Measurements from ENCODE around the gene MYH11.
"Not testable (repeated sequence)": the region's sequence is repeated elsewhere in the genome, so short reads cannot be mapped to it uniquely, and the experiment has no call there.

MYH11 gene

GRCh38 chr16:15703029-15703736 lies 153.6 kb downstream of the MYH11 start:
- no peak for DNase-seq

GRCh38 chr16:15701975-15702970 lies 154.6 kb downstream of the MYH11 start:
- DNase-seq = no peak

DNA sequence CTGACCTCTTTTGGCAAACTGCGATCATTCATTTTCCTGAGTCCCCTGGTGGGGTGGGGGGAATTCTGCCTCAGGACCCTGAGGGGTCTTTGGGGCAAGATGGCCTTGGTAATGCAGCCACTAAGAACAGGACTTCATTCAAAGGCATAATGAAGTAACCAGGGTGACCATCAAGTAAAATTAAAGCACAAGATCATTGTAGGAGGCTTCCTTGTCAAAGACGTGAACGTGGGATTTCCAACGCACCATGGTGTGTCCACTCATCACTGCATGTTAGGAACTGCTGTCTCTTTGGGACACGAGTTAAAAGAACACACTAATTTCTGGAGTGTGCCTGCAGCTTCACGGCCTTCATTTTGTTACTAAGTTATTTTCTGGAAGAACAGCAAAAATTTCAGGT lies 155.5 kb downstream of the MYH11 start:
- DNase-seq = no peak

DNA sequence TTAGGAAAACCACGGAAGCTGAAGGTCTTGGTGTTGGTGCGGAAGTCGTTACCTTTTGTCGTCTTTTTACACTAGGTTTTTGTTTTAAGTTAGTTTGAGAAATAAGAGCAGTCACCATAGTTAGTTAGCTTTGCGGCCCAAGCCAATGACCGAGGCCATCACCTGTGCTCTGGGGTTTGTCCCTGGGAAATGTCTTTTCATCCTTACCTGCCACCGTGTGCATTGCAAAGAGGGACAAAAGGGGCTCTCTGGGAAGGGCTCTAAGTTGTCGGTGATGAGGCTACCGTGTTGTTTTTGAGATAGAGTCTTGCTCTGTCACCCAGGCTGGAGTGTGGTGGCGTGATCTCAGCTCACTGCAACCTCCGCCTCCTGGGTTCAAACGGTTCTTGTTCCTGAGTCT lies 157.0 kb downstream of the MYH11 start:
- DNase-seq = no peak

GRCh38 chr16:15694499-15694898 lies 162.3 kb downstream of the MYH11 start:
- DNase-seq = no peak

DNA sequence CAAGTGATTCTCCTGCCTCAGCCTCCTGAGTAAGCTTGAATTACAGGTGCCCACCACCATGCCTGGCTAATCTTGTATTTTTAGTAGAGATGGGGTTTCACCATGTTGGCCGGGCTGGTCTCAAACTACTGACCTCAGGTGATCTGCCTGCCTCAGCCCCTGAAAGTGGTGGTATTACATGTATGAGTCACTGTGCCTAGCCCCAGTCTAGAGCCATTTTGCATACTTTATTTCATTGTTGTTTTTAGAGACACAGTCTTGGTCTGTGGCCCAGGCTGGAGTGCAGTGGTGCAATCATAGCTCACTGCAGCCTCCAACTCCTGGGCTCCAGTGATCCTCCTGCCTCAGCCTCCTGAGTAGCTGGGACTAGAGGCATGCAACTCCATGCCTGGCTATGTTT lies 164.3 kb downstream of the MYH11 start:
- DNase-seq = not testable (repeated sequence)

DNA sequence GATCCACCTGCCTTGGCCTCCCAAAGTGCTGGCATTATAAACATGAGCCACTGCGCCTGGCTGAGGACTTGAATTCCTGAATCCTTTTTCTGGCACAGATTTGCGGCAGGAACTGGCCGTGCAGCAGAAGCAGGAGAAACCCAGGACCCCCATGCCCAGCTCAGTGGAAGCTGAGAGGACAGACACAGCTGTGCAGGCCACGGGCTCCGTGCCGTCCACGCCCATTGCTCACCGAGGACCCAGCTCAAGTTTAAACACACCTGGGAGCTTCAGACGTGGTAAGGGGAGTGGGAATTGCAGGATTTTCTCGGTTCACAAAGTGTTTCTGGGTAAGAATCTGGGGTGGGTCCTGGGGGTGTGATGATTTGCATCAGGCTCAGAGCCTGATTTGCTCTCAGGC lies 165.8 kb downstream of the MYH11 start:
- no peak for DNase-seq

GRCh38 chr16:15690296-15690695 lies 166.5 kb downstream of the MYH11 start:
- DNase-seq = no peak

DNA sequence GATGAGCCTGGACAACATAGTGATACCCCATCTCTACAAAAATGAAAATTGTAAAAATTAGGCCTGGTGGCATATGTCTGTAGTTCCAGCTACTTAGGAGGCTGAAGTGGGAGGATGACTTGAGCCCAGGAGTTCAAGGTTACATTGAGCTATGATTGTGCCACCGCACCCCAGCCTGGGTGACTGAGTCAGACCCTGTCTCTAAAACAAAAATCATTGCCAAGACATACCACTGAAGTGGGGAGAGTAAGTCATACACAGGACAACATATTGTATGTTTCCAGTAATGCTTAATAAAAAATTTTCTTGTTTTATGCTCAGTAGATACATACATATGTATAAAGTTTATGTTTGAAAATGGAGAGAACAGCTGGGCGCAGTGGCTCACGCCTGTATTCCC lies 167.5 kb downstream of the MYH11 start:
- DNase-seq = no peak

GRCh38 chr16:15686287-15686686 lies 170.5 kb downstream of the MYH11 start:
- DNase-seq = no peak

GRCh38 chr16:15682105-15682570 lies 174.7 kb downstream of the MYH11 start:
- no peak for DNase-seq

DNA sequence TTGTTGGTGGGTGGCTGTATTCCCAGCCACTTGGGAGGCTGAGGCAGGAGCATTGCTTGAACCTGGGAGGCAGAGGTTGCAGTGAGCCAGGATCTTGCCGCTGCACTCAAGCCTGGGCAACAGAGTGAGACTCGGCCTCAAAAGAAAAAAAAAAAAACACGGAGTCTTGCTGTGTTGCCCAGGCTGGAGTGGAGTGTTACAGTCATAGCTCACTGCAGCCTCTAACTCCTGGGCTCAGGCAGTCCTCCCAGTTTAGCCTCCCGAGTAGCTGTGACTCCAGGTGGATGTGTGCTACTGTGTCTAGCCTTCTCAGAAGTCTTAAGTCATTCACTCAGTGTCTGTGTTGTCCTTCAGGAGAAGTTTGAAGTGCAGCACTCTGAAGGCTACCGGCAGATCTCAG lies 179.4 kb downstream of the MYH11 start:
- no peak for DNase-seq

- DNase-seq = no peak
These were observed 180.3 kb downstream of the MYH11 start for GRCh38 chr16:15676506-15676905.

DNA sequence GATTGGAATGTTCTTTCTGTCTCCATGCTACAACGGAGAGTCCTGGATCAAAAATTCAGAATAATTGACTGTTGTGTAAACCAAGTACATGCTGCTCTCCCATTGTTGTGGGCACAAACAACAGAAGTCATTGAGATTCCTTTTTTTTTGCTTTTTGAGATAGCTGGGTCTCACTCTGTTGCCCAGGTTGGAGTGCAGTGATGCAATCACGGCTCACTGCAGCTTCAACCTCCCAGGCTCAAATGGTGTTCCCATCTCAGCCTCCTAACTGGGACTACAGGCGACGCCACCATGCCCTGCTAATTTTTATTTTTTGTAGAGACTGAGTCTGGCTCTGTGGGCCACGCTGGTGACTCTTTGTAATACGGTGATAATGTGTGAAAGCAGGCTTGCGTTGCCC lies 182.3 kb downstream of the MYH11 start:
- DNase-seq = no peak

DNA sequence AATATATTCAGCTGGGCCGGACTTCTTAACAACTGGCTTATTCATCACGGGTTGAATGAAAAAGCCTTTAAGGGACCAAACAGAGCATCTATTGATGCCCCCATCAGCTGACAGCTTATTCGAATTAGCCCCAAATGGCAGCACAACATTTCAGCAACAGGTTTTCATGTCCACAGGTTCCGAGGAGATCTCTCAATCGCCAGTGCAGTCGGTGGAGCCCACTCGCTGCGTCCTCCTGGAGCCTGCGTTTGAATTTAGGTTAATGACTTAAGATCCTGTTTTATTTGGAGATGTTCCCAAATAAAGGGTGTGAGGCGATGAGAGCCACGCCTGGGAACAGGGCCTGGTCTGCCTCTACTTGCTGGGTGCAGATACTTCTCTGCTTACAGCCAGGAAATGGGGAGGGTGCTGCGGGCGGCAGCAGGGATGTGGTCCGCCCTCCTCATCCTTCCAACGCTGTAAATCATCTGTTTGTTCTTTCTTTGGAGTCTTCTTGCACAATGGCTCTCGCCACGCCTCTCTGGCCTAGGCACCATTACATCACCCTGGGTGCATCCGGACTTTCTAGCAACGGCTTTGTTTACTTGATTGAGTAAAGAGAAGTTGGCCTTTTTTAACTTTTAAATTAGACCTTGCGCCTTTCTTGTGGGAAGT lies 184.2 kb downstream of the MYH11 start:
- peak; percentile 96 for DNase-seq

DNA sequence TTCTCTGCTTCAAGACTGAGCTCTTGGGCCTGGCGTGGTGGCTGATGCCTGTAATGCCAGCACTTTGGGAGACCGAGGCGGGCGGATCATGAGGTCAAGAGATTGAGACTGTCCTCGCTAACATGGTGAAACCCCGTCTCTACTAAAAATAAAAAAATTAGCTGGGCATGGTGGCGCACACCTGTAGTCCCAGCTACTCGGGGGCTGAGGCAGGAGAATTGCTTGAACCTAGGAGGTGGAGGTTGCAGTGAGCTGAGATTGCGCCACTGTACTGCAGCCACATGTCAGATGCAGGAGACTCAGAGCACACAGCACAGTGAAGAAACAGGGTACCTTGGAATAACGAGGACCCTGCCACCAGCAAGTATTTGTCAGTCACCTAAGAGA lies 184.7 kb downstream of the MYH11 start:
- DNase-seq = not testable (repeated sequence)

GRCh38 chr16:15671530-15672117 lies 185.2 kb downstream of the MYH11 start:
- peak; percentile 71 for DNase-seq

- no peak for DNase-seq
These were observed 189.6 kb downstream of the MYH11 start for GRCh38 chr16:15667091-15667742.

DNA sequence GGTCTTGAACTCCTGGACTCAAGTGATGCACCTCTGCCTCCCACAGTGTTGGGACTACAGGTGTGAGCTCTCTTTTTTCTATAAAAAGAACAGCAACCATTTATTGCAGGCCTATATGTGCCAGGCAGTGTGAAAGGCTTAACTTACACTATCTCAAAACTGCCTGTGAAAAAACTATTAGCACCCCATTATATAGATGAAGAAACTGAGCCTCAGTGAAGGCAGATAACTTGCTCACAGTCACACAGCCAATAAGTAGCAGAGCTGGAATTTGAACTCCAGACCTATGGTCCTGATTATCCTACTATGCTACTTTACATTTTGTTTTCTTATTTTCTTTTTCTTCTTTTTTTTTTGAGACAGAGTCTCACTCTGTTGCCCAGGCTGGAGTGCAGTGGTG lies 191.7 kb downstream of the MYH11 start:
- DNase-seq = no peak

DNA sequence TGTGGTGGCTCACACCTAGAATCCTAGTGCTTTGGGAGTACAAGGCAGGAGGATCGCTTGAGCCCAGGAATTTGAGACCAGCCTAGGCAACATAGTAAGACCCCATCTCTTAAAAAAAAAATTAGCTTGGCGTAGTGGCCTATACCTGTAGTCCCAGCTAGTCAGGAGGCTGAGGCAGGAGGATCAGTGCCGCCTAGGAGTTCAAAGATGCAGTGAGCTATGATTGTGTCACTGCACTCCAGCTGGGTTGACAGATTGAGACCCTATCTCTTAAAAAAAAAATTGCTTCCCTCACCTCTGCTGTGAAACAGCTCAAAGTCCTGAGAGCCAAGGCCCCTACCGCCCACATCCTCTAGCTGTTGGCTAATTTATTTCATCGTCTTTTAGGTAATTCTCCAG lies 196.6 kb downstream of the MYH11 start:
- DNase-seq = no peak

DNA sequence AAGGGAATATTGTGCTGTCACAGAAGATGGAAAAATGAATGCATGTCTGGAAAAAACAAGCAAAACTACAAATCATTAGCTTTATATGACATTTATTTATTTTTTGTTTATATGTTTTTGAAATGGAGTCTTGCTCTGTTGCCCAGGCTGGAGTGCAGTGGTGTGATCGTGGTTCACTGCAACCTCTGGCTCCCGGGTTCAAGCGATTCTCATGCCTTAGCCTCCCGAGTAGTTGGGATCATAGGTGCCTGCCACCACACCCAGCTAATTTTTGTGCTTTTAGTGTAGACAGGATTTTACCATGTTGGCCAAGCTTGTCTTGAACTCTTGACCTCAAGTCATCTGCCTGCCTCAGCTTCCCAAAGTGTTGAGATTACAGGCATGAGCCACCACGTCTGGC lies 198.3 kb downstream of the MYH11 start:
- no peak for DNase-seq

DNA sequence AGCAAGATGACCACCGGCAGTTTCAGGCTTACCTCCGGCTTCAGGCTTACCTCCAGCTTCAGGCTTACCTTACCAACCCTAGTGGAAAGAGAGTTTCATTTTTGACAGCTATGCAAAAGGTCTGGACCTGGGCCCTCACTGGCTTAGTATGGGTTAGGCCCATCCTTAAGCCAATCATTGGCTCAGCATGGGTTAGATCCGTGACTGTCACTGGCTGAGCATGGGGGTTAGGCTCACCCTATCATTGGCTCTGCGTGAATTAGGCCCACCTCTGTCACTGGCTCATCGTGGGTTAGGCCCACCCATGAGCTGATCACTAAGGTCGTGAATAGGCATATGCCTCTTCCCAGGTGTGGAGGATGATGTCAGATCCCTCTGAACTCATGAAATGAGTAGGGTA lies 198.7 kb downstream of the MYH11 start:
- DNase-seq = no peak

GRCh38 chr16:15655561-15655960 lies 201.3 kb downstream of the MYH11 start:
- not testable (repeated sequence) for DNase-seq

Data from NCI-H2029 (cell line).